Measurements from ENCODE around the gene NALF2. TPM values are rescaled to one million over a fixed set of nuclear protein-coding genes. Genes with fewer than 3 reads are reported as not detected.

NALF2 gene
- total RNA-seq, 1 experiment from 2014 or later, result 9.7 TPM

DNA sequence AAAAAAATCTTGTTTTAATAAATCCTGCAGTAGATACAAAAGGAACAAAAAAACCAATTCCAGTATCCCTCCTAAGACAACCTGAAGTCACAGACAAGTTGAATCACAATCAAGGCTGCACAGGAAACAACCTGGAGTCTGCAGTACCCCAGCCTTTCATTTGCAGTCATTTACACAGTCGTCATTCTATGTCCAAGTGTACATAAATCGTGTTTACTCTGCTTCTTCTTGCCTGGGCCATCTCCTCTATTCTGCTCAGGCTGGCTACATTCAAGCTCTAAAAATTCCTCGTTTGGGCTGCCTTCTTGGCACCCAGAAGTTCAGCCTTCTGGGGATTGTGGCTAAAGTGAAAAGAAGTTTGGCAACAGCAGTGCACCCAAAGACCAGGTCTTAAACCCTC, 37.8 kb downstream of the NALF2 start:
- Mint-ChIP-seq H3K4me1 (peaks cover 11 to 12% of the 10 kb centered on the region in 2 experiments), H3K27ac (no peak overlapping the region), H3K27me3 (ENCODE audit: low read depth) (peaks cover 4% of the 10 kb centered on the region), H3K9me3 (peaks cover 75 to 77% of the 10 kb centered on the region in 2 experiments), H3K4me3 (no peak overlapping the region), H3K36me3 (ENCODE audit: insufficient read depth in 1 of 3, low read depth in 3 of 3) (no peaks in the 10 kb centered on the region; a peak in 3 of 7 replicates)
- no peaks in the 10 kb centered on the region for H3K27me3 ChIP-seq (ENCODE audit: insufficient read depth, low read length)
- H3K9ac ChIP-seq (ENCODE audit: extremely low read depth, insufficient read length, low read length), result no peak overlapping the region
- H3K14ac ChIP-seq (ENCODE audit: insufficient read depth, low read length), result no peak overlapping the region
- no peak overlapping the region for H2AK5ac ChIP-seq (ENCODE audit: insufficient read length, low read length)
- TF ChIP-seq CTCF (conservative IDR thresholded peaks at IDR 0.05), result no peak
- no peak overlapping the region for H2BK120ac ChIP-seq (ENCODE audit: low read depth, low read length, poor library complexity, severe bottlenecking)
- H3T11ph ChIP-seq (ENCODE audit: low read length), result no peak overlapping the region
- H3K23ac ChIP-seq (ENCODE audit: insufficient read length, low read depth, low read length), result no peak overlapping the region
- no peak overlapping the region for H2AFZ ChIP-seq (ENCODE audit: low read length)
- H2BK5ac ChIP-seq (ENCODE audit: insufficient read length, low read length), result no peak overlapping the region
- H3K79me2 ChIP-seq (ENCODE audit: insufficient read depth, low read length), result no peaks in the 10 kb centered on the region
- no CpG with 5 or more reads among the region's 3 CpGs for WGBS (ENCODE audit: extremely low coverage, insufficient read length, low lambda C conversion rate)
- no peaks in the 10 kb centered on the region for H3K79me1 ChIP-seq (ENCODE audit: insufficient read depth, low read depth, low read length, poor library complexity, severe bottlenecking)
- no peak for DNase-seq
- H3K27ac ChIP-seq (ENCODE audit: insufficient read length, low read depth, low read length), result no peak overlapping the region
- H3K4me1 ChIP-seq (ENCODE audit: insufficient read depth, low read length), result no peaks in the 10 kb centered on the region
- no peak overlapping the region for H3K56ac ChIP-seq (ENCODE audit: insufficient read length, low read depth, low read length)
- no peaks in the 10 kb centered on the region for H3K23me2 ChIP-seq (ENCODE audit: insufficient read length, low read depth, low read length, poor library complexity, severe bottlenecking)
- no peak overlapping the region for H2BK15ac ChIP-seq (ENCODE audit: low read depth, low read length)
- H3K18ac ChIP-seq (ENCODE audit: insufficient read length, low read depth, low read length), result no peak overlapping the region
- peaks cover 60% of the 10 kb centered on the region for H3K9me3 ChIP-seq (ENCODE audit: control insufficient read depth, low read depth, low read length)
- no peak overlapping the region for H3K4ac ChIP-seq (ENCODE audit: low read depth, low read length)
- no peak overlapping the region for H4K5ac ChIP-seq (ENCODE audit: insufficient read length, low read depth, low read length)
- no peak overlapping the region for H4K8ac ChIP-seq (replicated peaks; ENCODE audit: insufficient read length, low read depth, low read length)
- no peak overlapping the region for H3K4me2 ChIP-seq (ENCODE audit: insufficient read depth, insufficient read length, low read length)
- H4K20me1 ChIP-seq (ENCODE audit: control insufficient read depth, insufficient read depth, insufficient read length), result no peaks in the 10 kb centered on the region
- no peak overlapping the region for H2BK12ac ChIP-seq (ENCODE audit: insufficient read length, low read depth, low read length)
- H4K91ac ChIP-seq (ENCODE audit: insufficient read length, low read depth, low read length), result no peak overlapping the region
- H2BK20ac ChIP-seq (ENCODE audit: low read depth, low read length, poor library complexity, severe bottlenecking), result no peak overlapping the region

Data from H9 (cell line).